ENCODE measurements around the gene RHEB. TPM values are rescaled to one million over a fixed set of nuclear protein-coding genes. Genes with fewer than 3 reads are reported as not detected.
"Not testable (repeated sequence)": the region's sequence is repeated elsewhere in the genome, so short reads cannot be mapped to it uniquely, and the experiment has no call there.

Gene RHEB
- total RNA-seq, 1 donor from 2014 or later: 71.7 TPM

DNA sequence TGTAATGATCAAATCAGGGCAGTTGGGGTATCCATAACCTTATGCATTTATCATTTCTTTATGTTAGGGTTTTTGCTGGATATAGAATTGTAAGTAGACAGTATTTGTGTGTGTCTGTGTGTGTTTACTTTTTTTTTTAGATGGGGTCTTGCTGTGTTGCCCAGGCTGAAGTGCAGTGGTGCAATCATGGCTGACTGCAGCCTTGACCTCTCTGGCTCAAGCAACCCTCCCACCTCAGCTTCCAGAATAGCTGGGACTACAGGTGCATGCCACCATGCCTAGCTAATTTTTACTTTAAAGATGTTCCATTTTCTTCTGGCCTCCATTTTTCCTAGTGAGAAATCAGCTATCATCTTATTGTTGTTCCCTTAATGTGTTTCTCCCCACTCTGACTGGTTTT, 10.1 kb upstream of the RHEB start:
- H3K27ac Mint-ChIP-seq: no peak overlapping the region
- no peaks in the 10 kb centered on the region for H3K4me1 Mint-ChIP-seq (ENCODE audit: low read depth)
- no peak for DNase-seq (ENCODE audit: low spot score, unreplicated experiment)
- H3K36me3 Mint-ChIP-seq (ENCODE audit: insufficient read depth): peaks cover 1% of the 10 kb centered on the region
- peaks cover 2% of the 10 kb centered on the region for H3K27me3 Mint-ChIP-seq
- H3K9me3 Mint-ChIP-seq (ENCODE audit: low read depth): peaks cover 18% of the 10 kb centered on the region
- TF ChIP-seq, protein P1, sequence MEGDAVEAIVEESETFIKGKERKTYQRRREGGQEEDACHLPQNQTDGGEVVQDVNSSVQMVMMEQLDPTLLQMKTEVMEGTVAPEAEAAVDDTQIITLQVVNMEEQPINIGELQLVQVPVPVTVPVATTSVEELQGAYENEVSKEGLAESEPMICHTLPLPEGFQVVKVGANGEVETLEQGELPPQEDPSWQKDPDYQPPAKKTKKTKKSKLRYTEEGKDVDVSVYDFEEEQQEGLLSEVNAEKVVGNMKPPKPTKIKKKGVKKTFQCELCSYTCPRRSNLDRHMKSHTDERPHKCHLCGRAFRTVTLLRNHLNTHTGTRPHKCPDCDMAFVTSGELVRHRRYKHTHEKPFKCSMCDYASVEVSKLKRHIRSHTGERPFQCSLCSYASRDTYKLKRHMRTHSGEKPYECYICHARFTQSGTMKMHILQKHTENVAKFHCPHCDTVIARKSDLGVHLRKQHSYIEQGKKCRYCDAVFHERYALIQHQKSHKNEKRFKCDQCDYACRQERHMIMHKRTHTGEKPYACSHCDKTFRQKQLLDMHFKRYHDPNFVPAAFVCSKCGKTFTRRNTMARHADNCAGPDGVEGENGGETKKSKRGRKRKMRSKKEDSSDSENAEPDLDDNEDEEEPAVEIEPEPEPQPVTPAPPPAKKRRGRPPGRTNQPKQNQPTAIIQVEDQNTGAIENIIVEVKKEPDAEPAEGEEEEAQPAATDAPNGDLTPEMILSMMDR (IDR thresholded peaks at IDR 0.05; ENCODE audit: unreplicated experiment): no peak
- H3K4me3 Mint-ChIP-seq (ENCODE audit: low read depth): no peak overlapping the region

DNA sequence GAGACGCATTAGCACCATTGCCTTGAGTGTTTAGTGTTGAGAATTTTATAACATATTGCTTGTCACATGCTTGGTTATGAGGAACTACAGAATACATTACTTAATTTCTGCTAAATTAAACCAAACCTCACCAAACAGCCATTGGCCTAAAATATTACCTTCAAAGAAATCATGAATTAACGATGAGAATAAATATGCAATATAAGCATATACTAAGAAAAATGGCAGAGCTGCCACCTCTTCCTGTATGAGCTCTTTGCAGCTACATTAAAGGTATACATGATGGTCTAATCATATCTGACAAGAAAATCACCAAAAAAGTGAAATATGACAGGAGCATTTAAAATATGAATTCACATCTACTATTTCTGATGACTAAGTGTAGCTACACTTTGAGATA, 5.2 kb upstream of the RHEB start:
- TF ChIP-seq, protein P1 (IDR thresholded peaks at IDR 0.05; ENCODE audit: unreplicated experiment): no peak
- no peak for DNase-seq (ENCODE audit: low spot score, unreplicated experiment)
- no peaks in the 10 kb centered on the region for H3K36me3 Mint-ChIP-seq (ENCODE audit: insufficient read depth)
- H3K4me3 Mint-ChIP-seq (ENCODE audit: low read depth): no peak overlapping the region
- H3K9me3 Mint-ChIP-seq (ENCODE audit: low read depth): peaks cover 2% of the 10 kb centered on the region
- no peak overlapping the region for H3K27ac Mint-ChIP-seq
- peaks cover 3% of the 10 kb centered on the region for H3K4me1 Mint-ChIP-seq (ENCODE audit: low read depth)
- H3K27me3 Mint-ChIP-seq: no peaks in the 10 kb centered on the region

DNA sequence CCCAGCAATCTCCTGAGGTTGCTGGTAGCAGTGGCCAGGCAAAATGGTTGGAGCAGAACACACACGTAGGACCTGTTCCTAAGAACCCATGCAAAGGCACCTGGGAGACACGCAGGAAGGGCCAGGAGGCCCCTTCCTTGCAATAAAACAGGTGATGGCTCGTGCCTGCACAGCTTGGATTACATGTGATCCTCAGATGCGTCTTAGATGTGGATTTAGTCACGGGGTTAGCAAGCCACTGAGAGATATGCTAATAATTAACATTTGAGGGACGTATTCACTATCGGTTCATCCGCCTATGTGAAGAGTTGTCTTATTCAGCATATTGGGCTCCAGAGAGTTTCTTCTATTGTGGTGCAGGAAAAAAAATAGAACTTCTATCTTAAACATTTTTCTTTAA, 4.6 kb upstream of the RHEB start:
- Mint-ChIP-seq H3K4me1 (ENCODE audit: low read depth) (peaks cover 3% of the 10 kb centered on the region), H3K9me3 (ENCODE audit: low read depth) (no peaks in the 10 kb centered on the region), H3K27ac (no peak overlapping the region), H3K36me3 (ENCODE audit: insufficient read depth) (no peaks in the 10 kb centered on the region), H3K27me3 (no peaks in the 10 kb centered on the region), H3K4me3 (ENCODE audit: low read depth) (no peak overlapping the region)
- TF ChIP-seq, protein P1 (IDR thresholded peaks at IDR 0.05; ENCODE audit: unreplicated experiment): no peak
- no peak for DNase-seq (ENCODE audit: low spot score, unreplicated experiment)

DNA sequence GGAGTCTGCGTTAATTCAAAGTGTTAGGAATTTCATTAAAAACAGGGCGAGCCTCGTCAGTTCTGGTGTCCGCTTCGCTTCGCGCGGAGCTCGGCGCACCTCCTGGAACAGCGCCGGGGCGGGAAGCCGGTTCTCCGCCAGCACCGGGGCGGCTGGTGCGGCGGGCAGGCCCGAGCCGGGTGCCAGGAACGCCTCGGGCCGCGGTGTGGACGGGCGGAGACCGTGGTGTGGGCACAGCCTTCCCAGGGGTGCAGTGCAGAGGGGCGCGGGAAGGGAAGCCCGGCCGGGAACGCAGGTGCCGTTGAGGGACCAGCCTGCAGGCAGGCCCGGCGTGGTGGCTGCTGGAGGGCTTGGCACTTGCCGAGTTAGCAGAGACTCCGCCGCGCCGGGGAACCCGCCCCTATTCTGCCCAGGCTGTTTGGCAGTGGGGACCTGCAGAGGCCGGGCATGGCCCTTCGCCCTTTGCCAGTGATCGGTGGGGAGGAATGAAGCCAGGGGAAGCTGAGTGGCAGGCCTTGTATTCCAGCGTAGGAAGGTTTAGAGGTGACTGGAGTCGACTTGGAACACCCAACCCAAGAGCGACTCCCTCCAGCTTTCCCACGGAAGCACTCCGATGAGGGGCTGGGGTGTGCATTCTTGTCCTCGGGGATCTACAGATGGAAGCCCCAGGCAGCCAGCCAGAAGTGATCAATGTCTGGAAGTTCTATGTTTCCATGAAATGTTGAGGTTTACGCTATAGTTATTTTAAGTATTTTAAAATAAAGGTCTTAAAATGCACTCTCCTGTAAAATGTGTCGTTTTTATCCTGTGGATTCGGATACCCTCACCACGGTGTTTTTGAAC, 945 bp upstream of the RHEB start:
- peak overlapping the region; percentile 91 for H3K4me3 Mint-ChIP-seq (ENCODE audit: low read depth)
- H3K27ac Mint-ChIP-seq: peak overlapping the region; percentile 99
- H3K27me3 Mint-ChIP-seq: no peaks in the 10 kb centered on the region
- H3K9me3 Mint-ChIP-seq (ENCODE audit: low read depth): no peaks in the 10 kb centered on the region
- peak; percentile 15 for DNase-seq (ENCODE audit: low spot score, unreplicated experiment)
- H3K36me3 Mint-ChIP-seq (ENCODE audit: insufficient read depth): peaks cover 3% of the 10 kb centered on the region
- TF ChIP-seq, protein P1 (IDR thresholded peaks at IDR 0.05; ENCODE audit: unreplicated experiment): no peak
- H3K4me1 Mint-ChIP-seq (ENCODE audit: low read depth): peaks cover 22% of the 10 kb centered on the region

DNA sequence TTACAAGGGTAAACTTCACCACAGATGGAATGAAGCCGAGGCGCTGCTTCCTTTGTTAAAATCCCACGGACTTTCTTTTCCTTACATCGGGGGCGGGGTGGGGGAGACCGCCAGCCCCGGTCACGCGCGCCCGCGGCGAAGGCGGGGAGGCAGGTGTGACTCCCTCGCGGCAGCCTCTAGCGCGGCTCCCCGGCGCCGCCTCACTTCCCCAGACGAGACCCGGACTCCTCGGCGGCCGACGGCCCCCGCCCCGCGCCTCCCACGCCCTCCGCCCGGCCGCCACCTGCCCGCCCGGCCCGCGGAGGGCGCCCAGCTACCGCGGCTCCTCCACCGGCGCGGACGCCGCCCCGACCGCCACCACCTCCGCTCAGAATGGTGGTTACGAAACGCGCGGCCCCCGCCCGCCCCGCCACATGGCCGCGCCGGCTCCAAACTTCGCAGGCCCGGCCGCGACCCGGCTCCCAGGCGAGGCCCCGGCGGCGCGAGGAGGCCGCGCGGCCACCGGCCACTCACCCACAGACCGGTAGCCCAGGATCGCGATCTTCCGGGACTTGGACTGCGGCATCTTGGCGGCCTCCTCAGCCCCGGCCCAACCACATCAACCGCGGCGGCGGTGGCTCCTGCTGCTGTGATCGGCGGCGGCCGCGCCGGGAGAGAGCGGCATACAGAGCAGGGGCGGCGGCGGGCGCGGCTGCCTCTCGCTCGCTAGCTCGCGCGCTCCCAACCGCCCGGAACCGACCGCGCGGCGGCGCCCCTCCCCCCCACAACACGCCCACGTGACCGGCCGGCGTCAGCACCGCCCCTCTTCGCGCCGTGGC, 539 bp downstream of the RHEB start:
- not testable (repeated sequence) for H3K9me3 Mint-ChIP-seq (ENCODE audit: low read depth); H3K27me3 Mint-ChIP-seq; H3K36me3 Mint-ChIP-seq (ENCODE audit: insufficient read depth)
- peak overlapping the region; percentile 99 for H3K27ac Mint-ChIP-seq
- peak overlapping the region; percentile 91 for H3K4me3 Mint-ChIP-seq (ENCODE audit: low read depth)
- TF ChIP-seq, protein P1 (IDR thresholded peaks at IDR 0.05; ENCODE audit: unreplicated experiment): peak; percentile 21
- H3K4me1 Mint-ChIP-seq (ENCODE audit: low read depth): peaks cover 22% of the 10 kb centered on the region
- DNase-seq (ENCODE audit: low spot score, unreplicated experiment): peak; percentile 47
